Fibroblast of the aortic adventitia (primary cell): Measurements from ENCODE around the gene PGP. TPM values are rescaled to one million over a fixed set of nuclear protein-coding genes. Genes with fewer than 3 reads are reported as not detected.

Experiments used
- DNase-seq: peaks from one replicate; pipeline ENCODE4 v3.0.0-alpha.2; 2010; ENCODE audit warnings: low read depth
- H3K4me3 ChIP-seq: 2 replicates; pipeline ENCODE4 v1.5.1; 2011; ENCODE audit warnings: low read depth, mild to moderate bottlenecking, control low read depth, low read length, moderate library complexity
- CTCF ChIP-seq: IDR thresholded peaks from 2 replicates; pipeline ENCODE4 v1.5.1; 2011; ENCODE audit warnings: mild to moderate bottlenecking, low read length, control low read depth, inconsistent platforms; ENCODE audit not compliant: insufficient read depth
- total RNA-seq: library from RNA; depleted of rRNA; stranded (reverse); fragments of >200 nt; gene quantifications from 2 replicates; pipeline ENCODE4 v1.2.3, GENCODE V29; 2012; ENCODE audit warnings: low replicate concordance

The PGP gene
- total RNA-seq, 1 donor, result 11.3 TPM

DNA sequence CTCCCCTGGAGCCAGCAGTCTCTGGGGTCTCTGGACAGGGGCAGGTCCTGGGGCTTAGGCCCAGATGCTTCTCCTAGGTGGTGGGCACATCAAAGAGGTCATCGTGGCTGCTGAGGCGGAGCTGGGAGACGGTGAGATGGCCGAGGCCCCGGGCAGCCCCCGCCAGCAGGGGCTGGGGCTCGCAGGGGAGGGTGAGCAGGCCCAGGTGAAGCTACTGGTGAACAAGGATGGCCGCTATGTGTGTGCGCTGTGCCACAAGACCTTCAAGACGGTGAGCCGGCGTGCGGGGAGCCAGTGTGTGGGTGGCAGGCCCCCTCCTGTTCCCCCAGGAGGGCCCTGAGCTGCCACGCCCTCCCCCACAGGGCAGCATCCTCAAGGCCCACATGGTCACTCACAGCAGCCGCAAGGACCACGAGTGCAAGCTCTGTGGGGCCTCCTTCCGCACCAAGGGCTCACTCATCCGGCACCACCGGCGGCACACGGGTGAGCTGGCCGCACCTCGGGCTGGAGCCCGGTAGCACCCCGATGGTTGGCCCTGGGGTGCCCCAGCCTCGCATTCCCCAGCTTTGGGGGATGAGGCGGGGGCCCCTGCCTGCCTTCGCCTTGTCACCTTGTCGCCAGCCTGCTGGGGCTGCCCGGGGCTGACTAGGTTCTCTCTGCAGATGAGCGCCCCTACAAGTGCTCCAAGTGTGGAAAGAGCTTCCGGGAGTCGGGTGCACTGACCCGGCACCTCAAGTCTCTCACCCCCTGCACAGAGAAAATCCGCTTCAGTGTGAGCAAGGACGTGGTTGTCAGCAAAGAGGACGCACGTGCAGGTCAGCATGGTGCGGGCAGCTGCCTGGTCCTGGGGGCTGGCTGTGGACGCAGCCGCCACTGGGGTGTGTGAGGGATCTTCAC is 17.7 kb upstream of the PGP start:
- no peak for TF ChIP-seq CTCF
- no peak overlapping the region for H3K4me3 ChIP-seq
- DNase-seq, result no peak

DNA sequence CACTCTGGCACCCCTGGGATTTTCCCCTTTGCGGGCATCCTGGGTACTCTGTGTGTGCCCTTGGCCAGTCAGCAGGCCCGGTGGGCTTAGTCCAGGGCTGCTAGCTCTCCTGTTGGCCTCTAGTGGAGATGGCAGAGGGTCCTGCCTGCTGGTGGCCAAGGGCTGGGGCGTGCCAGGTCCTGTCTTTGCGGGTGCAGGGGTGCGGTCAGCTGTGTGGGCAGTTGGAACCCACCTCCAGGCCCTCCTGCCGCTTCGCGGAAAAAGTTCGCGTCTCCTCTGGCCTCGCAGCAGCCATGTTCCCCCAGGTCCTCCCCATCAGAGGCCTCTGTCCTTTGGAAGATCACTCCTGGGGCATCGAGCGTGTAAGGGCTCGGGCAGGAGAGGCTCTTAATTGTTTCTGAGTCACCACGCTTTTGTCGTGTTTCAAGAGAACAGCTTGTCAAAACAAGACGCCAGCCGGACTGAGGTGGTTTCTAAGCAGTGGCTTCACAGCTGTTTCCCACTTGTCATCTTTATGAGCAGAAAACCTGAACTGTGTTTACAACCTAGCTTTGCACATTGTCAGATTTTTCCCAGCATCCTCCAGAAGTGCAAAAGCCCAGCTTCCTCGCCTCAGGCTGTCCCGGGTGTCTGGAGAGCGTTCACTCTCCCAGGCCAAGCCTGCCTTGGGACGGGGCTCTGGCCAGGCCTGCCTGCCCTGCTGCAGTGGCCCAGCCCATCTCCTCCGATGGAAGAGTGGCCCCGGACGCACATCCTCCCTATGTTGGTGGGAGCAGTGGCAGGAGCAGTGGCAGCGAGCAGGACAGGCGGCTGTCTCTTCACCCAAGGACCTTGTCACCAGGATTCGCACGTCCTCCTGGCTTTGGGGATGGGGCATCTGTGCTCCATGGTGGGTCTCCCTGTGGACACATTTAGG is 16.6 kb upstream of the PGP start:
- no peak for TF ChIP-seq CTCF
- no peak overlapping the region for H3K4me3 ChIP-seq
- DNase-seq, result no peak

DNA sequence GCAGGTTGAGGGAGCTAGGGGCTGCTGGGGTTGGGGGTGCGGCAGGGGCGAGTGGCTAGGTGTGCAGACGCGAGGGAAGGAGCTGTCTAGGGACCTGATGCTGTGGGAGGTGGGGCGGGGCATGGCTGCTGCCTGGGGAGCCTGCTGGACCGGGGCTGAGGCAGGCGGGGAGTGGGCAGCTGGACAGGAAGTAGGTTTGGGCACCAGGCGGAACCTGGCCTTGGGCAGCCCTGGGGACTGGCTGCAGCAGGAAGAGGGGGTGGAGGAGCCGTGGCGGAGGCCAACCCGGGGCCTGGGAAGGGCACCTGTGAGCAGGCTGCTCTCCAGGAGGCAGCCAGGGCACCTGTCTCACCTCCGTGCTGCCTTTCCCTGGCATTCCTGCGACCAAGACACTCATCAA is 15.7 kb upstream of the PGP start:
- no peak for DNase-seq
- H3K4me3 ChIP-seq, result no peak overlapping the region
- no peak for TF ChIP-seq CTCF

- no peak overlapping the region for H3K4me3 ChIP-seq
- TF ChIP-seq CTCF, result no peak
- no peak for DNase-seq
These were observed 15.1 kb upstream of the PGP start for GRCh38 chr16:2229632-2230250.

DNA sequence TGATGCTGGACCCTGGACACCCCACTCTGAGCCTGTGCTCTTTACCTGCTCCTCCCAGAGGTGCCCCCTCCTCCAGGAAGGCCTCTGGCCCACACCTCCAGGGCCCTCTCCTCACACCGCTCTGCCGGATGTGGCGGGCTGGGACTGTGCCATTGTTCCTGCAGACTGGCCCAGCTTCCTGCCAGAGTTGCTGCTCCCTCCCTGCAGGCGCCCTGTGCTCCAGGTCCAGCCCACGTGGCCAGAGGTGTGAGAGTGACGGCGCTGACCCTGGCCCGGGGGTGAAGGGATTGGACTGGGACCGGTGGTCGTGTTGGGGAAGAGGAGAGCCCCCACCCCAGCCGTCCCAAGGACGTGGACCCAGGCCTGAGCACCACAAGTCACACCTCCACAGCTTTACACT is 14.5 kb upstream of the PGP start:
- H3K4me3 ChIP-seq, result no peak overlapping the region
- no peak for DNase-seq
- no peak for TF ChIP-seq CTCF

DNA sequence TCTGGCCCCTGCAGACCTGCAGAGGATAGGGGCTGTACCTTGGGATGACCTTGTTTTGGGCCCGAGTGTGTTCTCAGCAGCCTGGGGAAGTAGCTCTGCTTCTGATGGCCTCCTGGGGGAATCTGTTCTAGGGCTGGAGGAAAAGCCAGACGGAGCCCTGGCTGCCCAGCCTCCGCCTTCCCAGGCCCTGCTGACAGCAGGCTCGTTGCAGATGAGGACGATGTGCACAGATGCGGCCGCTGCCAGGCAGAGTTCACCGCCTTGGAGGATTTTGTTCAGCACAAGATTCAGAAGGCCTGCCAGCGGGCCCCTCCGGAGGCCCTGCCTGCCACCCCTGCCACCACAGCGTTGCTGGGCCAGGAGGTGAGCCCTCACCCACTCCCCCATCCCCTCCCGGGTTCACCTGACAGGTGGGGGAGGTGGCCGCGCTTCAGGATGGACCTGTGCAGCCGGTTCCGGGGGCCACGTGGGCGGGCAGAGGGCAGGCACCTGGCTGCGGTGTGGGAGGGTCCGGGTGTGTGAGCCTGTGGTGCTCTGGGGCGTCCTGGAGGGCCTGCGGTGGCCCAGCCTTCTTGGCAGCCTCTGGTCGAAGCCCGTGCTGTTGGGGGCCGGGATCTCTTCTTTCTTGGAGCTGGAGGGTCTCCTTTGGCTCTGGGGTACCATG is 13.7 kb upstream of the PGP start:
- no peak for TF ChIP-seq CTCF
- no peak overlapping the region for H3K4me3 ChIP-seq
- DNase-seq, result no peak
